ENCODE data around the gene EDRF1.
"Not testable (repeated sequence)": the region's sequence is repeated elsewhere in the genome, so short reads cannot be mapped to it uniquely, and the experiment has no call there.

EDRF1 gene

GRCh38 chr10:125719173-125720001 is at the start of gene EDRF1:
EDRF1 (plus strand) TSS chr10:125719709; CDS start chr10:125719808, 99 bp downstream.
- DNase-seq (ENCODE audit: low read depth): peak; percentile 98

GRCh38 chr10:125672884-125673283 is 46.6 kb upstream of the EDRF1 start:
- DNase-seq (ENCODE audit: low read depth): no peak

GRCh38 chr10:125679436-125679835 is 40.1 kb upstream of the EDRF1 start:
- no peak for DNase-seq (ENCODE audit: low read depth)

- no peak for DNase-seq (ENCODE audit: low read depth)
These were observed 36.4 kb upstream of the EDRF1 start, which contains the start of gene TEX36 for GRCh38 chr10:125683063-125683462. TEX36 (minus strand) TSS chr10:125683163; CDS start chr10:125682989, 174 bp downstream.

- DNase-seq (ENCODE audit: low read depth): no peak
These were observed 35.7 kb upstream of the EDRF1 start for GRCh38 chr10:125683821-125684220.

GRCh38 chr10:125684581-125684980 is 34.9 kb upstream of the EDRF1 start:
- DNase-seq (ENCODE audit: low read depth): no peak

- no peak for DNase-seq (ENCODE audit: low read depth)
These were observed 31.9 kb upstream of the EDRF1 start for GRCh38 chr10:125687507-125688185.

- DNase-seq (ENCODE audit: low read depth): no peak
These were observed 29.4 kb upstream of the EDRF1 start for GRCh38 chr10:125689955-125690569.

GRCh38 chr10:125691160-125691981 is 28.1 kb upstream of the EDRF1 start:
- DNase-seq (ENCODE audit: low read depth): no peak

GRCh38 chr10:125692196-125692595 is 27.3 kb upstream of the EDRF1 start:
- DNase-seq (ENCODE audit: low read depth): no peak

GRCh38 chr10:125692601-125693523 is 26.6 kb upstream of the EDRF1 start:
- no peak for DNase-seq (ENCODE audit: low read depth)

- DNase-seq (ENCODE audit: low read depth): no peak
These were observed 26.0 kb upstream of the EDRF1 start for GRCh38 chr10:125693524-125693847.

GRCh38 chr10:125694883-125695282 is 24.6 kb upstream of the EDRF1 start:
- DNase-seq (ENCODE audit: low read depth): no peak

- DNase-seq (ENCODE audit: low read depth): not testable (repeated sequence)
These were observed 22.6 kb upstream of the EDRF1 start for GRCh38 chr10:125696884-125697283.

GRCh38 chr10:125698481-125698998 is 21.0 kb upstream of the EDRF1 start:
- DNase-seq (ENCODE audit: low read depth): no peak

- DNase-seq (ENCODE audit: low read depth): no peak
These were observed 19.9 kb upstream of the EDRF1 start for GRCh38 chr10:125699562-125700143.

- DNase-seq (ENCODE audit: low read depth): no peak
These were observed 19.1 kb upstream of the EDRF1 start for GRCh38 chr10:125700355-125700911.

GRCh38 chr10:125707541-125708468 is 11.7 kb upstream of the EDRF1 start:
- DNase-seq (ENCODE audit: low read depth): no peak

GRCh38 chr10:125708971-125709503 is 10.5 kb upstream of the EDRF1 start:
- no peak for DNase-seq (ENCODE audit: low read depth)
